Measurements from ENCODE around the gene PDZRN3. TPM values are rescaled to one million over a fixed set of nuclear protein-coding genes. Genes with fewer than 3 reads are reported as not detected.

PDZRN3 gene
- total and polyA plus RNA-seq, 4 donors: 0.69 to 1.8 (median 0.92) TPM

DNA sequence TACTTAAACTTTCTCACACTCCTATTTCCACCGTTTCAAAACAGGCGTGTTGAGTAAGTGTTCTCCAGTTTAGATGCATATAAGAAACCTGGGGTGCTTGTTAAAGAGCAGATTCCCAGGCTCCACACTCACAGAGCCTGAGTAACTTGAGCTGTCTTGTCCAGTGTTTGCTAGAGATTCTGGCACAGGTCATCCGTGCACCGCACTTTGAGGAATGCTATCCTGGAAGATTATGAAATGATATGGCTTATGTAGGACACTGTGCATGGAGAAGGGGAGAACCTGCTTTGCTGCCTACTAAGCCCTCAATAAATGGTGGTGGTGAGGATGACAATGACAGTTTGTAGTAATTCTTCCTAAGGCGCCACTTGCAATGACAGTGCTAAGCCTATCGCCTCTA, 273.7 kb downstream of the PDZRN3 start:
- Histone ChIP-seq H3K27ac (ENCODE audit: low read depth in 1 of 2, low read length in 2 of 2) (no peak overlapping the region), H3K4me3 (ENCODE audit: low read depth in 1 of 3, low read length in 3 of 3) (no peak overlapping the region), H3K9me3 (ENCODE audit: control insufficient read depth in 4 of 4, low read length in 3 of 4) (no peaks in the 10 kb centered on the region), H3K9ac (ENCODE audit: low read depth in 1 of 2, low read length in 2 of 2) (no peak overlapping the region), H3K4me1 (ENCODE audit: control insufficient read depth in 4 of 4, insufficient read depth in 4 of 4, low read length in 3 of 4) (no peaks in the 10 kb centered on the region), H3K27me3 (ENCODE audit: control insufficient read depth in 4 of 4, insufficient read depth in 4 of 4, low read length in 3 of 4) (peaks cover 0 to 7% (median 0%) of the 10 kb centered on the region in 4 donors), H3K36me3 (ENCODE audit: control insufficient read depth in 4 of 4, insufficient read depth in 3 of 4, low read depth in 1 of 4, low read length in 3 of 4) (no peaks in the 10 kb centered on the region)
- 80% methylated on average over 6 of the region's 6 CpGs for WGBS
- TF ChIP-seq SP1 (IDR thresholded peaks at IDR 0.05): no peak
- TF ChIP-seq, protein P1, sequence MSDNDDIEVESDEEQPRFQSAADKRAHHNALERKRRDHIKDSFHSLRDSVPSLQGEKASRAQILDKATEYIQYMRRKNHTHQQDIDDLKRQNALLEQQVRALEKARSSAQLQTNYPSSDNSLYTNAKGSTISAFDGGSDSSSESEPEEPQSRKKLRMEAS (IDR thresholded peaks at IDR 0.05): no peak
- no peak for TF ChIP-seq HNF4A (conservative IDR thresholded peaks at IDR 0.05)
- TF ChIP-seq GABPA (IDR thresholded peaks at IDR 0.05 in 1 of 2, conservative IDR thresholded peaks at IDR 0.05 in 1 of 2): no peak
- no peak for TF ChIP-seq RXRA (IDR thresholded peaks at IDR 0.05)
- TF ChIP-seq YY1 (IDR thresholded peaks at IDR 0.05): no peak
- TF ChIP-seq EGR1 (IDR thresholded peaks at IDR 0.05; ENCODE audit: low read depth in 2 of 2): no peak
- no peak for TF ChIP-seq FOXA2 (IDR thresholded peaks at IDR 0.05)
- TF ChIP-seq, protein P2, sequence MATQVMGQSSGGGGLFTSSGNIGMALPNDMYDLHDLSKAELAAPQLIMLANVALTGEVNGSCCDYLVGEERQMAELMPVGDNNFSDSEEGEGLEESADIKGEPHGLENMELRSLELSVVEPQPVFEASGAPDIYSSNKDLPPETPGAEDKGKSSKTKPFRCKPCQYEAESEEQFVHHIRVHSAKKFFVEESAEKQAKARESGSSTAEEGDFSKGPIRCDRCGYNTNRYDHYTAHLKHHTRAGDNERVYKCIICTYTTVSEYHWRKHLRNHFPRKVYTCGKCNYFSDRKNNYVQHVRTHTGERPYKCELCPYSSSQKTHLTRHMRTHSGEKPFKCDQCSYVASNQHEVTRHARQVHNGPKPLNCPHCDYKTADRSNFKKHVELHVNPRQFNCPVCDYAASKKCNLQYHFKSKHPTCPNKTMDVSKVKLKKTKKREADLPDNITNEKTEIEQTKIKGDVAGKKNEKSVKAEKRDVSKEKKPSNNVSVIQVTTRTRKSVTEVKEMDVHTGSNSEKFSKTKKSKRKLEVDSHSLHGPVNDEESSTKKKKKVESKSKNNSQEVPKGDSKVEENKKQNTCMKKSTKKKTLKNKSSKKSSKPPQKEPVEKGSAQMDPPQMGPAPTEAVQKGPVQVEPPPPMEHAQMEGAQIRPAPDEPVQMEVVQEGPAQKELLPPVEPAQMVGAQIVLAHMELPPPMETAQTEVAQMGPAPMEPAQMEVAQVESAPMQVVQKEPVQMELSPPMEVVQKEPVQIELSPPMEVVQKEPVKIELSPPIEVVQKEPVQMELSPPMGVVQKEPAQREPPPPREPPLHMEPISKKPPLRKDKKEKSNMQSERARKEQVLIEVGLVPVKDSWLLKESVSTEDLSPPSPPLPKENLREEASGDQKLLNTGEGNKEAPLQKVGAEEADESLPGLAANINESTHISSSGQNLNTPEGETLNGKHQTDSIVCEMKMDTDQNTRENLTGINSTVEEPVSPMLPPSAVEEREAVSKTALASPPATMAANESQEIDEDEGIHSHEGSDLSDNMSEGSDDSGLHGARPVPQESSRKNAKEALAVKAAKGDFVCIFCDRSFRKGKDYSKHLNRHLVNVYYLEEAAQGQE (IDR thresholded peaks at IDR 0.05): no peak
- TF ChIP-seq, protein P3, sequence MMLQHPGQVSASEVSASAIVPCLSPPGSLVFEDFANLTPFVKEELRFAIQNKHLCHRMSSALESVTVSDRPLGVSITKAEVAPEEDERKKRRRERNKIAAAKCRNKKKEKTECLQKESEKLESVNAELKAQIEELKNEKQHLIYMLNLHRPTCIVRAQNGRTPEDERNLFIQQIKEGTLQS (IDR thresholded peaks at IDR 0.05): no peak
- no peak for TF ChIP-seq RAD21 (IDR thresholded peaks at IDR 0.05)
- no peak for TF ChIP-seq NR2F2 (IDR thresholded peaks at IDR 0.05)
- no peak for TF ChIP-seq JUND (IDR thresholded peaks at IDR 0.05)
- TF ChIP-seq, protein P4, sequence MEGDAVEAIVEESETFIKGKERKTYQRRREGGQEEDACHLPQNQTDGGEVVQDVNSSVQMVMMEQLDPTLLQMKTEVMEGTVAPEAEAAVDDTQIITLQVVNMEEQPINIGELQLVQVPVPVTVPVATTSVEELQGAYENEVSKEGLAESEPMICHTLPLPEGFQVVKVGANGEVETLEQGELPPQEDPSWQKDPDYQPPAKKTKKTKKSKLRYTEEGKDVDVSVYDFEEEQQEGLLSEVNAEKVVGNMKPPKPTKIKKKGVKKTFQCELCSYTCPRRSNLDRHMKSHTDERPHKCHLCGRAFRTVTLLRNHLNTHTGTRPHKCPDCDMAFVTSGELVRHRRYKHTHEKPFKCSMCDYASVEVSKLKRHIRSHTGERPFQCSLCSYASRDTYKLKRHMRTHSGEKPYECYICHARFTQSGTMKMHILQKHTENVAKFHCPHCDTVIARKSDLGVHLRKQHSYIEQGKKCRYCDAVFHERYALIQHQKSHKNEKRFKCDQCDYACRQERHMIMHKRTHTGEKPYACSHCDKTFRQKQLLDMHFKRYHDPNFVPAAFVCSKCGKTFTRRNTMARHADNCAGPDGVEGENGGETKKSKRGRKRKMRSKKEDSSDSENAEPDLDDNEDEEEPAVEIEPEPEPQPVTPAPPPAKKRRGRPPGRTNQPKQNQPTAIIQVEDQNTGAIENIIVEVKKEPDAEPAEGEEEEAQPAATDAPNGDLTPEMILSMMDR (IDR thresholded peaks at IDR 0.05; ENCODE audit: low read depth, low read length, missing input control): no peak
- DNase-seq (ENCODE audit: low spot score): no peak

DNA sequence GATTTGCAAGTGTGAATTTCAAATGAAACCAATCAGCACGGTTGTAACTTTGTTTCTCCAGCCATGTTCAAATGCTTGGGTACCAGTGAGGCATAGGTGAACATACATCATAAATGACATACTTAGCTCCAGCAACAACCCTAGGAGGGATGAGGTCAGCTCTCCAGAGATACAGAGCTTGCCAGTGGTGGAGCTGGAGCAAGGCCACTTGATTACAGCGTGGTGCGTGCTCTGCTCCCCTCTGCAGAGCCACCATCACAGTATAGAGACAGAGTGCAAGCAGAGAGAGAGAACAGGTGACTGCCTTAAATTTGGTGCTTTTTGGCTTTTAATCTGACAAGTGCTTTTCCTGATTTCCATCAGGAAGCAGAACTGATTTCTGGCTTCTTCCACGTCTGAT, 275.1 kb downstream of the PDZRN3 start:
- H3K4me3 ChIP-seq (ENCODE audit: low read depth in 1 of 3, low read length in 3 of 3): no peak overlapping the region
- H3K9ac ChIP-seq (ENCODE audit: low read depth in 1 of 2, low read length in 2 of 2): no peak overlapping the region
- H3K27me3 ChIP-seq (ENCODE audit: control insufficient read depth in 4 of 4, insufficient read depth in 4 of 4, low read length in 3 of 4): peaks cover 0 to 7% (median 0%) of the 10 kb centered on the region in 4 donors
- H3K9me3 ChIP-seq (ENCODE audit: control insufficient read depth in 4 of 4, low read length in 3 of 4): no peaks in the 10 kb centered on the region
- no peaks in the 10 kb centered on the region for H3K4me1 ChIP-seq (ENCODE audit: control insufficient read depth in 4 of 4, insufficient read depth in 4 of 4, low read length in 3 of 4)
- no peak overlapping the region for H3K27ac ChIP-seq (ENCODE audit: low read depth in 1 of 2, low read length in 2 of 2)
- 80% methylated on average over 4 of the region's 4 CpGs for WGBS
- no peak for DNase-seq (ENCODE audit: low spot score)
- no peaks in the 10 kb centered on the region for H3K36me3 ChIP-seq (ENCODE audit: control insufficient read depth in 4 of 4, insufficient read depth in 3 of 4, low read depth in 1 of 4, low read length in 3 of 4)
- TF ChIP-seq FOXA2 (IDR thresholded peaks at IDR 0.05) (no peak), GABPA (IDR thresholded peaks at IDR 0.05 in 1 of 2, conservative IDR thresholded peaks at IDR 0.05 in 1 of 2) (no peak), YY1 (IDR thresholded peaks at IDR 0.05) (no peak), TAF1 (conservative IDR thresholded peaks at IDR 0.05) (no peak), HNF4G (IDR thresholded peaks at IDR 0.05) (no peak), FOXA1 (IDR thresholded peaks at IDR 0.05) (no peak), EGR1 (IDR thresholded peaks at IDR 0.05; ENCODE audit: low read depth in 2 of 2) (no peak), NR2F2 (IDR thresholded peaks at IDR 0.05) (no peak)
- TF ChIP-seq, protein P4 (IDR thresholded peaks at IDR 0.05; ENCODE audit: low read depth, low read length, missing input control): no peak
- TF ChIP-seq, protein P5, sequence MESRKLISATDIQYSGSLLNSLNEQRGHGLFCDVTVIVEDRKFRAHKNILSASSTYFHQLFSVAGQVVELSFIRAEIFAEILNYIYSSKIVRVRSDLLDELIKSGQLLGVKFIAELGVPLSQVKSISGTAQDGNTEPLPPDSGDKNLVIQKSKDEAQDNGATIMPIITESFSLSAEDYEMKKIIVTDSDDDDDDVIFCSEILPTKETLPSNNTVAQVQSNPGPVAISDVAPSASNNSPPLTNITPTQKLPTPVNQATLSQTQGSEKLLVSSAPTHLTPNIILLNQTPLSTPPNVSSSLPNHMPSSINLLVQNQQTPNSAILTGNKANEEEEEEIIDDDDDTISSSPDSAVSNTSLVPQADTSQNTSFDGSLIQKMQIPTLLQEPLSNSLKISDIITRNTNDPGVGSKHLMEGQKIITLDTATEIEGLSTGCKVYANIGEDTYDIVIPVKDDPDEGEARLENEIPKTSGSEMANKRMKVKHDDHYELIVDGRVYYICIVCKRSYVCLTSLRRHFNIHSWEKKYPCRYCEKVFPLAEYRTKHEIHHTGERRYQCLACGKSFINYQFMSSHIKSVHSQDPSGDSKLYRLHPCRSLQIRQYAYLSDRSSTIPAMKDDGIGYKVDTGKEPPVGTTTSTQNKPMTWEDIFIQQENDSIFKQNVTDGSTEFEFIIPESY (IDR thresholded peaks at IDR 0.05): no peak
- TF ChIP-seq, protein P2 (IDR thresholded peaks at IDR 0.05): no peak
- TF ChIP-seq, protein P3 (IDR thresholded peaks at IDR 0.05): no peak
